ENCODE data around the gene BICRA. TPM values are rescaled to one million over a fixed set of nuclear protein-coding genes. Genes with fewer than 3 reads are reported as not detected.

Gene BICRA
- total and polyA plus RNA-seq, 9 of the 15 experiments (the other 6 are each of a cell fraction or from before 2014, with no cell fraction given) = 0.01 to 8.8 (median 1.2) TPM

DNA sequence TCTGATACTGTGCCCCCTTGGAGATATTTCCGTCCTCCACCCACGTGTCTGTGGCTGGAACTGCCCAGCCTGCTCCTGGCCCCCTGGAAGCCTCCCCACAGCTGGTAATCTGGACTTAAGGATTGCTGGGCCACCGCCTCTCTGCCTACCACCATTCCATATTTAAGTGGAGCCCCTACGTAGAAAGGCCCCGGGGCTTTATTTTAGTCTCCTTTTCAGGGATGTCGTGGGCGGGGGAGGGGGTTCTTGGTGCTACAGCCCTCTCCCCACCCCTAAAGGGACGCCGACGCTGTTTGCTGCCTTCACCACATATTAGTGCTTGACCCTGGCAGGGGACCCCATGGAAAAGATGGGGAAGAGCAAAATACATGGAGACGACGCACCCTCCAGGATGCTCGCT, 133.7 kb downstream of the BICRA start:
- peak overlapping the region; percentile 45; the same call in 1 of the 2 replicates for H3K4me3 ChIP-seq
- 57% methylated on average over 7 of the region's 13 CpGs for WGBS (ENCODE audit: insufficient coverage, low coverage, missing lambda C conversion rate)
- no peak for ATAC-seq
- TF ChIP-seq KHSRP (IDR thresholded peaks at IDR 0.05) (no peak), YY1 (IDR thresholded peaks at IDR 0.05; ENCODE audit: borderline replicate concordance in 1 of 3, control insufficient read depth in 1 of 3, extremely low read depth in 1 of 3, insufficient read depth in 3 of 3, insufficient read length in 1 of 3, insufficient replicate concordance in 2 of 3, low read depth in 1 of 3, low read length in 2 of 3) (no peak), ZNF57 (CRISPR knock-in tag; IDR thresholded peaks at IDR 0.05) (no peak), ZNF239 (CRISPR knock-in tag; IDR thresholded peaks at IDR 0.05) (no peak), DPF2 (IDR thresholded peaks at IDR 0.05) (no peak), EGR1 (conservative IDR thresholded peaks at IDR 0.05) (peak; percentile 47; the same call in 1 of the 2 replicates), SMARCB1 (IDR thresholded peaks at IDR 0.05; ENCODE audit: insufficient read length, low read depth) (no peak), KAT7 (CRISPR knock-in tag; IDR thresholded peaks at IDR 0.05; ENCODE audit: borderline replicate concordance) (no peak), TOE1 (IDR thresholded peaks at IDR 0.05; ENCODE audit: borderline replicate concordance) (no peak), TOE1 (CRISPR knock-in tag; IDR thresholded peaks at IDR 0.05; ENCODE audit: borderline replicate concordance, low read depth) (no peak), CXXC5 (CRISPR knock-in tag; IDR thresholded peaks at IDR 0.05) (no peak), MAZ (CRISPR knock-in tag; conservative IDR thresholded peaks at IDR 0.05 in 1 of 2, IDR thresholded peaks at IDR 0.05 in 1 of 2) (no peak), HMGN3 (IDR thresholded peaks at IDR 0.05; ENCODE audit: borderline replicate concordance, extremely low read depth, insufficient read length, low read depth, low read length) (no peak), CBFA2T3 (IDR thresholded peaks at IDR 0.05) (no peak)
- TF ChIP-seq, protein P1, sequence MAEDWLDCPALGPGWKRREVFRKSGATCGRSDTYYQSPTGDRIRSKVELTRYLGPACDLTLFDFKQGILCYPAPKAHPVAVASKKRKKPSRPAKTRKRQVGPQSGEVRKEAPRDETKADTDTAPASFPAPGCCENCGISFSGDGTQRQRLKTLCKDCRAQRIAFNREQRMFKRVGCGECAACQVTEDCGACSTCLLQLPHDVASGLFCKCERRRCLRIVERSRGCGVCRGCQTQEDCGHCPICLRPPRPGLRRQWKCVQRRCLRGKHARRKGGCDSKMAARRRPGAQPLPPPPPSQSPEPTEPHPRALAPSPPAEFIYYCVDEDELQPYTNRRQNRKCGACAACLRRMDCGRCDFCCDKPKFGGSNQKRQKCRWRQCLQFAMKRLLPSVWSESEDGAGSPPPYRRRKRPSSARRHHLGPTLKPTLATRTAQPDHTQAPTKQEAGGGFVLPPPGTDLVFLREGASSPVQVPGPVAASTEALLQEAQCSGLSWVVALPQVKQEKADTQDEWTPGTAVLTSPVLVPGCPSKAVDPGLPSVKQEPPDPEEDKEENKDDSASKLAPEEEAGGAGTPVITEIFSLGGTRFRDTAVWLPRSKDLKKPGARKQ (CRISPR knock-in tag; IDR thresholded peaks at IDR 0.05) = no peak
- TF ChIP-seq, protein P2, sequence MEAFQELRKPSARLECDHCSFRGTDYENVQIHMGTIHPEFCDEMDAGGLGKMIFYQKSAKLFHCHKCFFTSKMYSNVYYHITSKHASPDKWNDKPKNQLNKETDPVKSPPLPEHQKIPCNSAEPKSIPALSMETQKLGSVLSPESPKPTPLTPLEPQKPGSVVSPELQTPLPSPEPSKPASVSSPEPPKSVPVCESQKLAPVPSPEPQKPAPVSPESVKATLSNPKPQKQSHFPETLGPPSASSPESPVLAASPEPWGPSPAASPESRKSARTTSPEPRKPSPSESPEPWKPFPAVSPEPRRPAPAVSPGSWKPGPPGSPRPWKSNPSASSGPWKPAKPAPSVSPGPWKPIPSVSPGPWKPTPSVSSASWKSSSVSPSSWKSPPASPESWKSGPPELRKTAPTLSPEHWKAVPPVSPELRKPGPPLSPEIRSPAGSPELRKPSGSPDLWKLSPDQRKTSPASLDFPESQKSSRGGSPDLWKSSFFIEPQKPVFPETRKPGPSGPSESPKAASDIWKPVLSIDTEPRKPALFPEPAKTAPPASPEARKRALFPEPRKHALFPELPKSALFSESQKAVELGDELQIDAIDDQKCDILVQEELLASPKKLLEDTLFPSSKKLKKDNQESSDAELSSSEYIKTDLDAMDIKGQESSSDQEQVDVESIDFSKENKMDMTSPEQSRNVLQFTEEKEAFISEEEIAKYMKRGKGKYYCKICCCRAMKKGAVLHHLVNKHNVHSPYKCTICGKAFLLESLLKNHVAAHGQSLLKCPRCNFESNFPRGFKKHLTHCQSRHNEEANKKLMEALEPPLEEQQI (IDR thresholded peaks at IDR 0.05) = no peak
- TF ChIP-seq, protein P3, sequence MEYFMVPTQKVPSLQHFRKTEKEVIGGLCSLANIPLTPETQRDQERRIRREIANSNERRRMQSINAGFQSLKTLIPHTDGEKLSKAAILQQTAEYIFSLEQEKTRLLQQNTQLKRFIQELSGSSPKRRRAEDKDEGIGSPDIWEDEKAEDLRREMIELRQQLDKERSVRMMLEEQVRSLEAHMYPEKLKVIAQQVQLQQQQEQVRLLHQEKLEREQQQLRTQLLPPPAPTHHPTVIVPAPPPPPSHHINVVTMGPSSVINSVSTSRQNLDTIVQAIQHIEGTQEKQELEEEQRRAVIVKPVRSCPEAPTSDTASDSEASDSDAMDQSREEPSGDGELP (CRISPR knock-in tag; IDR thresholded peaks at IDR 0.05; ENCODE audit: borderline replicate concordance) = 0 out of 2 replicates have a peak, but pooled peaks have one; percentile 3

More for the DNA sequence above, 133.7 kb downstream of the BICRA start:
- Histone ChIP-seq H3K4me2 (ENCODE audit: insufficient read depth, low read length) (peak overlapping the region; percentile 94), H4K20me1 (replicated peaks; ENCODE audit: control insufficient read depth, insufficient read depth, low read length) (0 out of 2 replicates have a peak, but pooled peaks cover 4% of the 10 kb centered on the region), H3K9me1 (ENCODE audit: control insufficient read depth, insufficient read depth, low read length) (no peaks in the 10 kb centered on the region), H3K9ac (ENCODE audit: insufficient read depth in 1 of 2, low read depth in 2 of 2, low read length in 2 of 2) (peak overlapping the region; percentile 82 to 94), H3K9me3 (replicated peaks; ENCODE audit: control insufficient read depth, insufficient read depth, low read depth, low read length) (no peaks in the 10 kb centered on the region), H3K27ac (ENCODE audit: extremely low read depth, low read depth, low read length) (peak overlapping the region; percentile 93), H2AFZ (ENCODE audit: low read depth, low read length) (peak overlapping the region; percentile 99), H3K4me1 (replicated peaks in 1 of 2; ENCODE audit: control insufficient read depth in 2 of 2, insufficient read depth in 2 of 2, low read length in 2 of 2) (peaks cover 29 to 38% of the 10 kb centered on the region in 2 experiments), H3K36me3 (ENCODE audit: control insufficient read depth, insufficient read depth, low read length) (peaks cover 32% of the 10 kb centered on the region), H3K79me2 (ENCODE audit: control insufficient read depth, insufficient read depth, low read length) (peaks cover 26% of the 10 kb centered on the region), H3K27me3 (ENCODE audit: control insufficient read depth in 2 of 2, insufficient read depth in 2 of 2, low read length in 2 of 2) (no peaks in the 10 kb centered on the region)
- no TSS peak for BruUV-seq (replicated peaks)
- FAIRE-seq (no peak), DNase-seq (ENCODE audit: extremely low read depth in 1 of 4, low spot score in 3 of 4) (peak in 1 of 4 experiments; percentile 42)
- intact Hi-C loops (cut with micrococcal nuclease) = loop anchor here (1.0 kb wide), 1 partner anchor 29 kb away; the partner anchor contains the start of gene EHD2
- CTCF ChIA-PET (ENCODE audit: low intra/inter-chr PET ratio) = interaction anchor here (1.1 to 2.7 kb wide), 4 partner anchors 30 to 306 kb away, joined by 3 to 37 read pairs (median 8); partner anchors contain the start of gene EHD2
- POLR2A ChIA-PET = interaction anchor here (0.6 kb wide), 3 partner anchors 10 to 27 kb away, joined by 3 to 4 read pairs (median 3); no protein-coding TSS in a partner anchor
- in situ Hi-C loops (cut with MboI) = no loop called here

Data from K562 (cell line).